Motor neuron (in vitro differentiated cells): Measurements from ENCODE around the gene ST6GALNAC5. TPM values are rescaled to one million over a fixed set of nuclear protein-coding genes. Genes with fewer than 3 reads are reported as not detected.
A peak's percentile ranks its signal among the peaks of the same experiment; 100 is the strongest.
"Not testable (repeated sequence)": the region's sequence is repeated elsewhere in the genome, so short reads cannot be mapped to it uniquely, and the experiment has no call there.

Source experiments
- ATAC-seq, 8 experiments: fragments of 200-7000 bp; cut with Tn5 transposase; replicated peaks in 6 of 8; 2 replicates each; pipeline ENCODE4 v1.8.0; 2021; ENCODE audit warnings: mild to moderate bottlenecking in 8 of 8, moderate library complexity in 8 of 8
- H3K27ac ChIP-seq, 2 donors: fragments of 250-450 bp; sonication (Bioruptor Pico); 2 replicates each; pipeline ENCODE4 v1.9.0; 2021; ENCODE audit warnings: antibody characterized with exemption in 2 of 2, mild to moderate bottlenecking in 2 of 2, moderate library complexity in 1 of 2
- H3K4me1 ChIP-seq, 2 donors: fragments of 250-450 bp; sonication (Bioruptor Pico); replicated peaks in 1 of 2; 2 replicates each; pipeline ENCODE4 v1.6.1; 2021; ENCODE audit warnings: antibody characterized with exemption in 2 of 2, mild to moderate bottlenecking in 2 of 2, moderate library complexity in 1 of 2
- H3K4me3 ChIP-seq, 5 donors: fragments of 250-450 bp; sonication (Bioruptor Pico); 2 replicates each; pipeline ENCODE4 v1.9.0; 2021; ENCODE audit warnings: antibody characterized with exemption in 5 of 5, mild to moderate bottlenecking in 5 of 5, moderate library complexity in 4 of 5
- WGBS, 10 experiments: fragments of 450-650 bp; shearing (Covaris generic); methylation state at CpG; one replicate each; pipeline ENCODE4 v1.0.0; 2022; 5-methylcytosine and 5-hydroxymethylcytosine counted together
- in situ Hi-C, 9 experiments: fragments of 400-800 bp; cut with MboI; loops; one replicate each; pipeline ENCODE4 v1.15.0; 2021; ENCODE audit warnings: low sequenced_read_pairs in 9 of 9, low pct_unique_long_range_greater_than_20kb in 2 of 9; ENCODE audit not compliant: unreplicated experiment in 9 of 9
- total RNA-seq, 8 experiments: library from RNA; unstranded; fragments of 300-600 nt; gene quantifications; 2 replicates each; pipeline versions ENCODE4 v1.2.3 to v1.2.4, GENCODE V29; 2022

The ST6GALNAC5 gene
- total RNA-seq: 10 to 100 TPM in 6 of 8 experiments, 1 to 10 TPM in 2; 4.3 to 73.4 (median 25.9) TPM

GRCh38 chr1:76867342-76868130 lies at the start of gene ST6GALNAC5:
ST6GALNAC5 (plus strand) TSS chr1:76867480.
- peak; percentile 23 to 59 (median 40) for ATAC-seq
- Histone ChIP-seq H3K4me1 (peaks cover 5 to 46% of the 10 kb centered on the region in 2 donors), H3K27ac (peak within 1 kb of the TSS; percentile 29 to 61), H3K4me3 (peak within 1 kb of the TSS; percentile 57 to 91 (median 82))
- 0 to 1% (median 1%) methylated on average over 2 to 33 of the region's 50 CpGs; no CpG with 5 or more reads in 5 of the 10 experiments for WGBS, 10 experiments
- in situ Hi-C loops: loop anchor here in 5 of 9 experiments (25.0 kb wide), 5 partner anchors 180 to 705 kb away; no protein-coding TSS in a partner anchor

DNA sequence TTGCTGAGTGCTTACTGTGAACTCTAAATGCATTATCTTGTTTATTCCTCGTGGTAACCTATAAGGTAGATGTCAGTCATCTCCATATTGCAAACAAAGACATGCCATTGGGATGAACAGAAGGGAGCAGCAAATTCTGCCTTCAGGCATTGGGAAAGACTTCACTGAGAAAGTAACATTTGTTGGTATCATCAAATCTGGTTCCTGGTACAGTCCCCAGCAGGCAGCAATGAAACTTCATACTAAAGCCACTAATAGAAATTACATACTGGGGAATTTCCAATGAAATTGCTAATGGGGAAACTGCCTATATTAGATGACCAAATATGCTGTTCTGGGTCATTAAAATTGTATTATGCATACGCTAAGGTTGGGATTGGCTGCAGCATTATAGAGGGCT lies 47.3 kb upstream of the ST6GALNAC5 start:
- in situ Hi-C loops: no loop called here
- ATAC-seq: peak in 3 of 8 experiments; percentile 73 to 90 (median 82)
- Histone ChIP-seq H3K4me3 (no peak overlapping the region), H3K4me1 (no peaks in the 10 kb centered on the region), H3K27ac (no peak overlapping the region)
- WGBS, 10 experiments: 17 to 100% (median 68%) methylated on average over 1 to 2 of the region's 2 CpGs; no CpG with 5 or more reads in 1 of the 10 experiments

DNA sequence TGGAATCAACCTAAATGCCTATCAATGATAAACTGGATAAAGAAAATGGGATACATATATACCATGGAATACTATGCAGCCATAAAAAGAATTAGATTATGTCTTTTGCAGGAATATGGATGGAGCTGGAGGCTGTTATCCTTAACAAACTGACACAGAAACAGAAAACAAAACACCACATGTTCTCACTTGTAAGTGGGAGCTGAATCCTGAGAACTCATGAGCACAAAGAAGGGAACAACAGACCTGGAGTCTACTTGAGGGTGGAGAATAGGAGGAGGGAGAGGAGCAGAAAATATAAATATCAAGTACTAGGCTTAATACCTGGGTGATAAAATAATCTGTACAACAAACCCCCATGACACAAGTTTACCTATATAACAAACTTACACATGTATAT lies 44.3 kb upstream of the ST6GALNAC5 start:
- ATAC-seq, in situ Hi-C loops: not testable (repeated sequence)

GRCh38 chr1:76824106-76824505 lies 43.2 kb upstream of the ST6GALNAC5 start:
- peaks cover 2 to 15% of the 10 kb centered on the region in 2 donors for H3K4me1 ChIP-seq
- H3K27ac ChIP-seq: no peak overlapping the region
- no peak for ATAC-seq
- H3K4me3 ChIP-seq: no peak overlapping the region
- in situ Hi-C loops: no loop called here

More for the DNA sequence above, 44.3 kb upstream of the ST6GALNAC5 start:
- not testable (repeated sequence) for H3K4me3 ChIP-seq, H3K27ac ChIP-seq
- peaks cover 0 to 12% of the 10 kb centered on the region in 2 donors for H3K4me1 ChIP-seq

GRCh38 chr1:76826072-76826845 lies 41.0 kb upstream of the ST6GALNAC5 start:
- in situ Hi-C loops: no loop called here

GRCh38 chr1:76827066-76827465 lies 40.2 kb upstream of the ST6GALNAC5 start:
- 58 to 100% (median 64%) methylated on average over 1 to 2 of the region's 2 CpGs; no CpG with 5 or more reads in 1 of the 10 experiments for WGBS, 10 experiments
- in situ Hi-C loops: no loop called here
- Histone ChIP-seq H3K4me3 (no peak overlapping the region), H3K27ac (no peak overlapping the region), H3K4me1 (peaks cover 2 to 28% of the 10 kb centered on the region in 2 donors)
- no peak for ATAC-seq

More at GRCh38 chr1:76826072-76826845, 41.0 kb upstream of the ST6GALNAC5 start:
- Histone ChIP-seq H3K27ac (no peak overlapping the region), H3K4me3 (no peak overlapping the region), H3K4me1 (peaks cover 2 to 28% of the 10 kb centered on the region in 2 donors)
- 47 to 93% (median 71%) methylated on average over 2 to 4 of the region's 4 CpGs for WGBS, 10 experiments
- peak in 7 of 8 experiments; percentile 74 to 99 (median 86) for ATAC-seq

GRCh38 chr1:76830373-76830772 lies 36.9 kb upstream of the ST6GALNAC5 start:
- Histone ChIP-seq H3K4me1 (peaks cover 2 to 28% of the 10 kb centered on the region in 2 donors), H3K27ac (no peak overlapping the region), H3K4me3 (no peak overlapping the region)
- ATAC-seq: no peak
- in situ Hi-C loops: no loop called here
- WGBS, 10 experiments: 41 to 93% (median 85%) methylated on average over 2 to 6 of the region's 6 CpGs; no CpG with 5 or more reads in 1 of the 10 experiments

- Histone ChIP-seq H3K27ac (no peak overlapping the region), H3K4me1 (peaks cover 2 to 17% of the 10 kb centered on the region in 2 donors), H3K4me3 (no peak overlapping the region)
- in situ Hi-C loops: no loop called here
- ATAC-seq: no peak
Observed at GRCh38 chr1:76832521-76832920, 34.8 kb upstream of the ST6GALNAC5 start.

DNA sequence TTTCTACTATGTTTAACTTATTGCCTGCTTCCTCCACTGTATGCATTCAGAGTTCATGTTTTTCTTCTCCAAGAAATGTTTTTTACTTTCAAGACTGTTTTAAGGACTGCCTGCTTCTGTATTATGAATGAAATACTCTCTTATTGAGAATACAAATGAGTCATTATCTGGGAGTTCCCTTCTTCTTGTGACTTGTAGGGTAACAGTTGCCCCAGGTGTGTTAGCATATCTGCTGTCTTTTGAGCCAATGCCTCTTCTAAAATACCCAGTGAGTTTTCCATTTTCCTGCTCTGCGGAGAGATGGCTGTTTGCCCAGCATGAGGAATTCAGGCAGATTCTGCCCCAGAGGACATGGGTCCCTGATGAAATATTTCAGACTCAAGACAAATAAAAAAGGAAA lies 34.1 kb upstream of the ST6GALNAC5 start:
- Histone ChIP-seq H3K27ac (no peak overlapping the region), H3K4me1 (peaks cover 2 to 17% of the 10 kb centered on the region in 2 donors), H3K4me3 (no peak overlapping the region)
- in situ Hi-C loops: no loop called here
- peak in 2 of 8 experiments; percentile 21 to 44 for ATAC-seq
- WGBS, 10 experiments: 80 to 100% (median 100%) methylated on average over 1 of the region's 1 CpG; no CpG with 5 or more reads in 5 of the 10 experiments

DNA sequence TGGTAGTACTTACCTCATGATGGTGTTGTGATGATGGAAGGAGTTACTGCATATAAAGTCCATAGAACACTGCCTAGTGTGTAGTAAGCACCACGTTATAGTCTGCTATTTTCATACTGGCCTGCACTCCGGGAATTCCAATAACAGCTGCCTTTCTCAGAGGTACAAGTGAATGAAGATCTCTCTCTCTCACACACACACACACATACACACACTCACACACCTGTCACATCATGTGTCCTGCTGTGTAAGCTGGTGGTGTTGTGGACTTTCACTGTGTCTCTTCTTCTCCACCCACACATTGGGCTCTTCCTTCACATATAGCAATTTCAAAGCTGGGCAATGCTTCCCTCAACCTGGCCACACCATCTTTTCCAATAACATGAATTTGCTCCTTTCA lies 33.4 kb upstream of the ST6GALNAC5 start:
- peaks cover 2 to 16% of the 10 kb centered on the region in 2 donors for H3K4me1 ChIP-seq
- 60 to 100% (median 78%) methylated on average over 1 to 2 of the region's 2 CpGs; no CpG with 5 or more reads in 4 of the 10 experiments for WGBS, 10 experiments
- no peak for ATAC-seq

DNA sequence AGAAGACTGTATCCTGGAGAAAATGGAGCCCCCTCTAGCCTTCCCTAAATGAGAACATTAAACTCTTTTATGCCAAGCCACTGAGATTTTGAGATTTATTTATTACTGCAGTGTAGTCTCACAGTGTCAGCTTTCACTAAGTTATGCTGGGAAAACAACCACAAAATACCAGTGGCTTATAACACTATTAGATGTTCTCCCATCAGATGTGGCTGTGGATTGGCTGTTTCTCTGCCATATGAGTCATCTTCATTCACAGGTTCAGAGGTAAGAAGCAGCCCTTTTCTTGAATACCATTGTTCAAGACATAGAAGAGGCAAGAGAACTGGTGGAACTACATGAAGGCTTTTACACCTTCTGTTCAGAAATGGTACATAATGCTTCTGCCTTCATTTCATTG lies 32.1 kb upstream of the ST6GALNAC5 start:
- no peak for ATAC-seq
- in situ Hi-C loops: no loop called here
- Histone ChIP-seq H3K27ac (no peak overlapping the region), H3K4me3 (no peak overlapping the region), H3K4me1 (peaks cover 0 to 5% of the 10 kb centered on the region in 2 donors)

More for the DNA sequence above, 33.4 kb upstream of the ST6GALNAC5 start:
- in situ Hi-C loops: no loop called here
- Histone ChIP-seq H3K27ac (no peak overlapping the region), H3K4me3 (no peak overlapping the region)

DNA sequence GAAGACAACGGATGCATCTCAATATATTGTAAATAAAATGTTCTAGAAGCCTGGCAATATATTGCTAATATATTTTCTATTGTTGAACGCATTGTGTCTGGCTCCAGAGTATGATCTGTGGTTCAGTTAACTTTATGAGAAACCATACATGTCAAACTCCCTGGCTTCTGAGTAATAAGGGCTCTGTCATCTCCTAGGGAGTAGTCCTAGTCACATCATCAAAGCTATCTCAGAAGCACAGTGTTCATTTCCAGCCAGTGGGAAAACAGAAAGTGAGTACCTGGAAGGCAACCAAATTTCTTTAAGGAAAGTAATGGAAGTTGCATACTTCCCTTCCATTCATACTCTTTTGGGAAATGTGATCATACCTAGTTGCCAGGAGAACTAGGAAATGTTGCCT lies 27.0 kb upstream of the ST6GALNAC5 start:
- WGBS, 10 experiments: 52 to 100% (median 96%) methylated on average over 1 to 2 of the region's 2 CpGs
- no peak overlapping the region for H3K4me3 ChIP-seq
- H3K4me1 ChIP-seq: peaks cover 0 to 5% of the 10 kb centered on the region in 2 donors
- H3K27ac ChIP-seq: no peak overlapping the region
- in situ Hi-C loops: no loop called here
- ATAC-seq: peak in 2 of 8 experiments; percentile 53 to 68

GRCh38 chr1:76841460-76841859 lies 25.8 kb upstream of the ST6GALNAC5 start:
- Histone ChIP-seq H3K4me3 (no peak overlapping the region), H3K27ac (no peak overlapping the region), H3K4me1 (peaks cover 0 to 5% of the 10 kb centered on the region in 2 donors)
- in situ Hi-C loops: no loop called here
- WGBS, 10 experiments: 0 to 39% (median 16%) methylated on average over 1 to 2 of the region's 2 CpGs; no CpG with 5 or more reads in 1 of the 10 experiments
- no peak for ATAC-seq
